ENCODE results near the gene CFD.

CFD gene

DNA sequence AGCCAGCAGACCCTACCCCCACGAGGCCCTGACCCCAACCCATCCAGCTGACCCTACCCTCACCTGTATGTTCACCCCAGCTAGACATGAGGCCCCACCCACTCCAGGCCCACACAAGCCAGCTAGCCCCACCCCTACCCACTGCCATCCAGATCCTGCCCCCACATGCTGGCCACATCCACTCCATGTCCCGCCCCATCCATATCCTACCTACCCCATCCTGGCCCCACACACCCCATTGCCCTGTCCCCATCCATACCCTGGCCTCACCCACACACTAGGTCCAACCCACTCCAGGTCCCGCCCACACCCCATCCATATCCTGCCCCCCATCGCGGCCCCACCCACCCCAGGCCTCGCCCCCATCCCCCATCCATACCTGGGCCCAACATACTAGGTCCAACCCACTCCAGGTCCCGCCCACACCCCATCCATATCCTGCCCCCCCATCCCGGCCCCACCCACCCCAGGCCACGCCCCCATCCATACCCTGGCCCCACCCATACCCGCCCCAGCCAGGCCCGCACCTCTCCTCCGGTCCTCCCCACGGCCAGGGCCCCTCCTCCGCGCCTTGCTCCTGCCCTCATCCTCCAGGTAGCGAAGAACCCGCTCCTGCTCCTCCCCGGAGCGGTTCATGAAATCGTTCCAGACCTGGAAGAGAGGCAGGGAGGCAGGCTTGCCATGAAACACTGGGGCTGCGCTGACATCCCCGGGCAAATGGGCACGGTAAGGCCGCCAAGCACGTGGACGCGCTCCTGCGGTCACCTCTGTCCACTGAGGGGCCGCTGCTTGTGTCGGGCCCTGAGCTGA lies 41.0 kb downstream of the CFD start (continued):
- TF ChIP-seq ZNF626 (tag by site-specific recombination; IDR thresholded peaks at IDR 0.05) (no peak), SP2 (tag by site-specific recombination; IDR thresholded peaks at IDR 0.05) (peak; percentile 56), ZNF341 (tag by site-specific recombination; IDR thresholded peaks at IDR 0.05; ENCODE audit: low read depth) (no peak), ZIC2 (tag by site-specific recombination; IDR thresholded peaks at IDR 0.05) (no peak), ZNF266 (tag by site-specific recombination; IDR thresholded peaks at IDR 0.05; ENCODE audit: low read depth) (no peak), ZNF777 (tag by site-specific recombination; IDR thresholded peaks at IDR 0.05; ENCODE audit: borderline replicate concordance) (no peak)
- TF ChIP-seq, protein P1, sequence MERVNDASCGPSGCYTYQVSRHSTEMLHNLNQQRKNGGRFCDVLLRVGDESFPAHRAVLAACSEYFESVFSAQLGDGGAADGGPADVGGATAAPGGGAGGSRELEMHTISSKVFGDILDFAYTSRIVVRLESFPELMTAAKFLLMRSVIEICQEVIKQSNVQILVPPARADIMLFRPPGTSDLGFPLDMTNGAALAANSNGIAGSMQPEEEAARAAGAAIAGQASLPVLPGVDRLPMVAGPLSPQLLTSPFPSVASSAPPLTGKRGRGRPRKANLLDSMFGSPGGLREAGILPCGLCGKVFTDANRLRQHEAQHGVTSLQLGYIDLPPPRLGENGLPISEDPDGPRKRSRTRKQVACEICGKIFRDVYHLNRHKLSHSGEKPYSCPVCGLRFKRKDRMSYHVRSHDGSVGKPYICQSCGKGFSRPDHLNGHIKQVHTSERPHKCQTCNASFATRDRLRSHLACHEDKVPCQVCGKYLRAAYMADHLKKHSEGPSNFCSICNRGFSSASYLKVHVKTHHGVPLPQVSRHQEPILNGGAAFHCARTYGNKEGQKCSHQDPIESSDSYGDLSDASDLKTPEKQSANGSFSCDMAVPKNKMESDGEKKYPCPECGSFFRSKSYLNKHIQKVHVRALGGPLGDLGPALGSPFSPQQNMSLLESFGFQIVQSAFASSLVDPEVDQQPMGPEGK (tag by site-specific recombination; IDR thresholded peaks at IDR 0.05) = peak; percentile 46; the same call in 1 of the 2 replicates

DNA sequence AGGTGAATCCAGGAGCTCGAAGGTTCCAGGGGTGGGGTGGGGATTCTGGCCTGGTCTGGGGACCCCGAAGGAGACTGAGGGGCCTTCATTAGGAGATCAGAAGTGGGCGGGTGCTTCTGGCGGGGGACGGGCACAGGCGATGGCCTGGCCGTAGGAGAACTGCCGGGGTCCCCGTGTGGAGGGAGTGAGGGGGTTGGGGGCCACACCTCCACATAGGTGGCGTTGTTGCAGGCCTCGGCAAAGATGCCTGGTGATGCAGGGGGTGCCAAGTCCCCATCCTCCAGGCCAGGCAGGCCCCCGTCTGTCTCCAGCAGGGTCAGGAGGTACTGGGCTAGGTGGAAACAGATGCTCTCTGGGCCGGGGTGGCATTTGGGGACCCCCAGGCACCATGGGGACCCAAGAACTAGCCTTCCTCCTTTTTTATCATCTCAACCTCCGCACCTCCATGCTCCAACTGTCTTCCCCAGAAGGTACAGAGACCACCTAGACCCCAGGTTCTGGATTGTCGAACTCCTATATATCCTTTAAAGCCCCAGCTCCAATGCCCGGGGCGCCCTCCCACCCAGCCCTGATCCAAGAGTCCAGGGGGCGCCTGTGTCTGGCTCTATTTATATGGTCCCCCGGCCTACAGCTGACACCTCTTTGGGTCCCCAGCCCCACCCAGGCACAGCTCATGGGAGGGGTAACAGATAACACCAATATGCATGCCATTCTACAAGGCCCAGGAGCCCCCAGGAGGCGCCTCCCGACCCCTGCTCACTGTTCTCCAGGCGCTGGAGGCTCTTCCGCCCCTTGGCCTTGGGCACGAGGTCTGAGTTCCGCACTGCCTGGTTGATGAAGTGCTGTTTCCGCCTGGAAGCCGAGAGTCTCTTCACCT lies 42.0 kb downstream of the CFD start:
- ChIA-PET POLR2A (interaction anchor here (0.7 kb wide), 1 partner anchor 21 kb away, joined by 7 read pairs; no protein-coding TSS in a partner anchor), CTCF (interaction anchor here (0.7 to 1.2 kb wide), 2 partner anchors 37 to 80 kb away, joined by 4 to 6 read pairs; no protein-coding TSS in a partner anchor)
- no peaks in the 10 kb centered on the region for H3K9me3 ChIP-seq (ENCODE audit: control insufficient read depth, insufficient read depth, low read depth, low read length)
- no peak overlapping the region for H3K27ac ChIP-seq (ENCODE audit: extremely low read depth, low read depth, low read length)
- TF ChIP-seq ZNF623 (tag by site-specific recombination; IDR thresholded peaks at IDR 0.05) (no peak), ZFP3 (tag by site-specific recombination; IDR thresholded peaks at IDR 0.05; ENCODE audit: low read depth) (peak; percentile 84)
- no peaks in the 10 kb centered on the region; the same call in 1 of the 2 replicates for H3K4me1 ChIP-seq (ENCODE audit: control insufficient read depth, insufficient read depth, low read length)
- H3K36me3 ChIP-seq (ENCODE audit: control insufficient read depth in 2 of 2, insufficient read depth in 1 of 2, low read length in 2 of 2) = peaks cover 0 to 15% of the 10 kb centered on the region in 2 experiments; a peak in 1 of 3 replicates
- no peak overlapping the region for H3K4me3 ChIP-seq (ENCODE audit: low read depth, low read length)

DNA sequence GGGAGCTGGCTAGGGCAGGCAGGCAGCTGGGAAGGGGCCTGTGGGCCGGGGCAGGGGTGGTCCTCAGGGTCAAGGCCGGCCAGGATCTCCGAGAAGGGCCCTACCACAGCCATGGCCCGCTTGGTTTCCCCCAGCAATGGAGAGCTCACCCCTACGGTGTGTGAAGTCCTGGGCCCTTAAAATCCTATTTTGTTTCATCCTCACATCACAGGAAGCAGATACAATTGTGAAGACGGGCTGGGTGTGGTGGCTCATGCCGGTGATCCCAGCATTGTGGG lies 42.6 kb downstream of the CFD start:
- no peak overlapping the region for H3K4me3 ChIP-seq (ENCODE audit: low read depth, low read length)
- peaks cover 0 to 15% of the 10 kb centered on the region in 2 experiments; a peak in 1 of 3 replicates for H3K36me3 ChIP-seq (ENCODE audit: control insufficient read depth in 2 of 2, insufficient read depth in 1 of 2, low read length in 2 of 2)
- H3K4me1 ChIP-seq (ENCODE audit: control insufficient read depth, insufficient read depth, low read length) = no peaks in the 10 kb centered on the region; the same call in 1 of the 2 replicates
- POLR2A ChIA-PET = no interaction called here
- CTCF ChIA-PET = interaction anchor here (0.7 to 1.2 kb wide), 3 partner anchors 38 to 349 kb away, joined by 3 to 6 read pairs (median 4); no protein-coding TSS in a partner anchor
- H3K9me3 ChIP-seq (ENCODE audit: control insufficient read depth, insufficient read depth, low read depth, low read length) = no peaks in the 10 kb centered on the region
- no peak overlapping the region for H3K27ac ChIP-seq (ENCODE audit: extremely low read depth, low read depth, low read length)
- TF ChIP-seq IKZF3 (tag by site-specific recombination; IDR thresholded peaks at IDR 0.05) = no peak
- TF ChIP-seq, protein P2, sequence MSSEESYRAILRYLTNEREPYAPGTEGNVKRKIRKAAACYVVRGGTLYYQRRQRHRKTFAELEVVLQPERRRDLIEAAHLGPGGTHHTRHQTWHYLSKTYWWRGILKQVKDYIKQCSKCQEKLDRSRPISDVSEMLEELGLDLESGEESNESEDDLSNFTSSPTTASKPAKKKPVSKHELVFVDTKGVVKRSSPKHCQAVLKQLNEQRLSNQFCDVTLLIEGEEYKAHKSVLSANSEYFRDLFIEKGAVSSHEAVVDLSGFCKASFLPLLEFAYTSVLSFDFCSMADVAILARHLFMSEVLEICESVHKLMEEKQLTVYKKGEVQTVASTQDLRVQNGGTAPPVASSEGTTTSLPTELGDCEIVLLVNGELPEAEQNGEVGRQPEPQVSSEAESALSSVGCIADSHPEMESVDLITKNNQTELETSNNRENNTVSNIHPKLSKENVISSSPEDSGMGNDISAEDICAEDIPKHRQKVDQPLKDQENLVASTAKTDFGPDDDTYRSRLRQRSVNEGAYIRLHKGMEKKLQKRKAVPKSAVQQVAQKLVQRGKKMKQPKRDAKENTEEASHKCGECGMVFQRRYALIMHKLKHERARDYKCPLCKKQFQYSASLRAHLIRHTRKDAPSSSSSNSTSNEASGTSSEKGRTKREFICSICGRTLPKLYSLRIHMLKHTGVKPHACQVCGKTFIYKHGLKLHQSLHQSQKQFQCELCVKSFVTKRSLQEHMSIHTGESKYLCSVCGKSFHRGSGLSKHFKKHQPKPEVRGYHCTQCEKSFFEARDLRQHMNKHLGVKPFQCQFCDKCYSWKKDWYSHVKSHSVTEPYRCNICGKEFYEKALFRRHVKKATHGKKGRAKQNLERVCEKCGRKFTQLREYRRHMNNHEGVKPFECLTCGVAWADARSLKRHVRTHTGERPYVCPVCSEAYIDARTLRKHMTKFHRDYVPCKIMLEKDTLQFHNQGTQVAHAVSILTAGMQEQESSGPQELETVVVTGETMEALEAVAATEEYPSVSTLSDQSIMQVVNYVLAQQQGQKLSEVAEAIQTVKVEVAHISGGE (tag by site-specific recombination; conservative IDR thresholded peaks at IDR 0.05; ENCODE audit: low read depth) = no peak
- no peak for TF ChIP-seq ZNF426 (tag by site-specific recombination; IDR thresholded peaks at IDR 0.05)
- TF ChIP-seq, protein P3, sequence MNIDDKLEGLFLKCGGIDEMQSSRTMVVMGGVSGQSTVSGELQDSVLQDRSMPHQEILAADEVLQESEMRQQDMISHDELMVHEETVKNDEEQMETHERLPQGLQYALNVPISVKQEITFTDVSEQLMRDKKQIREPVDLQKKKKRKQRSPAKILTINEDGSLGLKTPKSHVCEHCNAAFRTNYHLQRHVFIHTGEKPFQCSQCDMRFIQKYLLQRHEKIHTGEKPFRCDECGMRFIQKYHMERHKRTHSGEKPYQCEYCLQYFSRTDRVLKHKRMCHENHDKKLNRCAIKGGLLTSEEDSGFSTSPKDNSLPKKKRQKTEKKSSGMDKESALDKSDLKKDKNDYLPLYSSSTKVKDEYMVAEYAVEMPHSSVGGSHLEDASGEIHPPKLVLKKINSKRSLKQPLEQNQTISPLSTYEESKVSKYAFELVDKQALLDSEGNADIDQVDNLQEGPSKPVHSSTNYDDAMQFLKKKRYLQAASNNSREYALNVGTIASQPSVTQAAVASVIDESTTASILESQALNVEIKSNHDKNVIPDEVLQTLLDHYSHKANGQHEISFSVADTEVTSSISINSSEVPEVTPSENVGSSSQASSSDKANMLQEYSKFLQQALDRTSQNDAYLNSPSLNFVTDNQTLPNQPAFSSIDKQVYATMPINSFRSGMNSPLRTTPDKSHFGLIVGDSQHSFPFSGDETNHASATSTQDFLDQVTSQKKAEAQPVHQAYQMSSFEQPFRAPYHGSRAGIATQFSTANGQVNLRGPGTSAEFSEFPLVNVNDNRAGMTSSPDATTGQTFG (tag by site-specific recombination; IDR thresholded peaks at IDR 0.05; ENCODE audit: borderline replicate concordance) = no peak
- TF ChIP-seq ZNF274 (IDR thresholded peaks at IDR 0.05; ENCODE audit: low read length) = no peak
- TF ChIP-seq ZNF274 (tag by site-specific recombination; IDR thresholded peaks at IDR 0.05; ENCODE audit: borderline replicate concordance) = no peak
- TF ChIP-seq PRDM1 (tag by site-specific recombination; IDR thresholded peaks at IDR 0.05) = no peak
- no peak for TF ChIP-seq KLF1 (tag by site-specific recombination; IDR thresholded peaks at IDR 0.05)
- TF ChIP-seq, protein P4, sequence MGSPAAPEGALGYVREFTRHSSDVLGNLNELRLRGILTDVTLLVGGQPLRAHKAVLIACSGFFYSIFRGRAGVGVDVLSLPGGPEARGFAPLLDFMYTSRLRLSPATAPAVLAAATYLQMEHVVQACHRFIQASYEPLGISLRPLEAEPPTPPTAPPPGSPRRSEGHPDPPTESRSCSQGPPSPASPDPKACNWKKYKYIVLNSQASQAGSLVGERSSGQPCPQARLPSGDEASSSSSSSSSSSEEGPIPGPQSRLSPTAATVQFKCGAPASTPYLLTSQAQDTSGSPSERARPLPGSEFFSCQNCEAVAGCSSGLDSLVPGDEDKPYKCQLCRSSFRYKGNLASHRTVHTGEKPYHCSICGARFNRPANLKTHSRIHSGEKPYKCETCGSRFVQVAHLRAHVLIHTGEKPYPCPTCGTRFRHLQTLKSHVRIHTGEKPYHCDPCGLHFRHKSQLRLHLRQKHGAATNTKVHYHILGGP (tag by site-specific recombination; IDR thresholded peaks at IDR 0.05) = no peak
- TF ChIP-seq ZNF623 (tag by site-specific recombination; IDR thresholded peaks at IDR 0.05) = no peak
- no peak for TF ChIP-seq GFI1B (tag by site-specific recombination; IDR thresholded peaks at IDR 0.05)
- no peak for TF ChIP-seq GLI2 (tag by site-specific recombination; IDR thresholded peaks at IDR 0.05; ENCODE audit: borderline replicate concordance, low read depth)
- TF ChIP-seq ZNF48 (tag by site-specific recombination; IDR thresholded peaks at IDR 0.05) = no peak
- TF ChIP-seq WT1 (tag by site-specific recombination; IDR thresholded peaks at IDR 0.05) = no peak
